A172 (cell line): ENCODE measurements around the gene PGAM5. TPM values are rescaled to one million over a fixed set of nuclear protein-coding genes. Genes with fewer than 3 reads are reported as not detected.

Experiments used
- DNase-seq: peaks from one replicate; pipeline ENCODE4 v3.0.0-alpha.2; 2015; ENCODE audit warnings: low spot score
- total RNA-seq: library from RNA; depleted of rRNA; stranded (reverse); fragments of >200 nt; shearing (Covaris generic); gene quantifications from 2 replicates; pipeline ENCODE4 v1.2.3, GENCODE V29; 2014

The PGAM5 gene
- total RNA-seq, 1 experiment from 2014 or later, result 59.8 TPM

DNA sequence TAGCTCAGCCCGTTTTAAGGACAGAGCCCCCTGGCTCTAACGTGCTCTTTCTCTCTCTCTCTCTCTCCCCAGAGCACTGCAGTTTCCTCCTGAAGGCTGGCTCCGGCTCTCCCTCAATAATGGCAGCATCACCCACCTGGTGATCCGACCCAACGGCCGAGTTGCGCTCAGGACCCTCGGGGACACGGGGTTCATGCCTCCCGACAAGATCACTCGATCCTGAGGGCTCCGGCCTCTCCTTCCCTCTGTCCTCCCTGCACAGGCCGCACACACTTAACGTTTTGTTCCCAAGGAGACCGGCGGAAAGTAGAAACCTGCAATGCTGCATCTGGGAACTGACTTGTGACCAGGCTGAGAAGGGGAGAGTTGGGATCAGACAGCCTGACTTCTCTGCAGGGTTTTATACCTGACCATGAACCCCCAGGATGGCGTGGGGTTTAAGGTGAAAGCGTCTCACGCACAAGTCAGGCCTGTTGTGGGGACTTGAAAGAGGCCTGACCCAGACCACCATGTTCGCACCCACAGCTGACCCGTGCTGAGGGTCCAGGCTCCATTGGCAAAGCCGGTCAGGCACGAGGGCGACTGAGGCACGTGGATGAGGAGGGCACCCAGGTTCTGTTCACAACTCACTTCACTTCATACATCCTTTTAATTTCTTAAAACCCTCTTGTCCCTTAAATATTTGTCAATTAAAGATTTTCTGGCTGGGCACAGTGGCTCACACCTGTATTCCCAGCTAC is 10.1 kb downstream of the PGAM5 start:
- DNase-seq, result no peak

DNA sequence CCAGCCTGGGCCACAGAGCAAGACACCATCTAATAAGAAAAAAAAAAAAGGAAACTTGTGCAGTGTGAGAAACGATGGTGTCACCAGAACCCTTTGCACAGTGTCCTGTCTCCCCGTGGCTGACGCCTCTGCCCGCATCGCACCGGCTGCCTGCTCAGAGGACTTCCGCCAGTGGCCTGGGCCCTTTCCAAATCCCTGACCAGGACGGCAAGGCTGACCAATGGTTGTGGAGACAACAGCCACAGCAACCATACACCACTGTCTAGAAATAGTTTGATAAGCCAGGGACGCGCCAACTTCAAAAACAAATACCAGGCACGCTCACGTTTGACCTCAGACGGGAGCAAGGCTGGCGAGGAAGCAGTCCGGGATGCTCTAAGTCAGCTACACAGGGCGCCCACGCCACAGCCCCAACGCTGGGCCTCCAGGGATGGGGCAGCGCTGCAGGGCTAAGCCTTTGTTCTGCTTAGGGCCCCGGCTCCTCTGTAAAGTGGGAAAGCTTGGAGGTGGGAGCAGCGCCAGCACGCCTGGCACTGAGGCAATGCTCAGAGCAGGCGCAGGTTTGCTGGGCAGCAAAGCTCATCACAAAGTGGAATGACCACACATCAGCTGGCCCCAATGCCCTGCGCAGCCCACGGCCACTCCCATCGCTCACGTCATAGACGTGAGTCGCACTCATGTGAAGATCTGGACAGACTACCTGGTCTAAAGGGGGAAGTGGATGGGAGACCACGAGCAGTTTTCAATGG is 12.5 kb downstream of the PGAM5 start:
- DNase-seq, result peak; percentile 84

DNA sequence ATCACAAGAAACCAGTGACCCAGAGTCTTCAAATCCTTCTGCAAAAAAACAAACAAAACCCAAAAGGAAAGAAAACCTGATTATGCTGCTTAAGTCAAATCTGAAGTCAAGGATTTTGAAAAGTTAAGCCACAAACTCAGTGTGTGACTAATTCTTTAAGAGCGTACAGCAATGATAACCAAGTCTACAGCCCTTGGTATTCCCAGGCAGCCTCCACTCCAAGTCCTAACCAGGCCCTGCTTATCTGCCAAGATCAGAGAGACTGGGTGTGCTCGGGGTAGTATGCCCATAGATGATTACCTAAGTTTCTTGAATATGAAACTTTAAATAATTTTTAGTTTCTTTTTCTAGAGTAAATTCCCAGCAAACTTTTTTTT is 13.1 kb downstream of the PGAM5 start:
- DNase-seq, result peak; percentile 83

DNA sequence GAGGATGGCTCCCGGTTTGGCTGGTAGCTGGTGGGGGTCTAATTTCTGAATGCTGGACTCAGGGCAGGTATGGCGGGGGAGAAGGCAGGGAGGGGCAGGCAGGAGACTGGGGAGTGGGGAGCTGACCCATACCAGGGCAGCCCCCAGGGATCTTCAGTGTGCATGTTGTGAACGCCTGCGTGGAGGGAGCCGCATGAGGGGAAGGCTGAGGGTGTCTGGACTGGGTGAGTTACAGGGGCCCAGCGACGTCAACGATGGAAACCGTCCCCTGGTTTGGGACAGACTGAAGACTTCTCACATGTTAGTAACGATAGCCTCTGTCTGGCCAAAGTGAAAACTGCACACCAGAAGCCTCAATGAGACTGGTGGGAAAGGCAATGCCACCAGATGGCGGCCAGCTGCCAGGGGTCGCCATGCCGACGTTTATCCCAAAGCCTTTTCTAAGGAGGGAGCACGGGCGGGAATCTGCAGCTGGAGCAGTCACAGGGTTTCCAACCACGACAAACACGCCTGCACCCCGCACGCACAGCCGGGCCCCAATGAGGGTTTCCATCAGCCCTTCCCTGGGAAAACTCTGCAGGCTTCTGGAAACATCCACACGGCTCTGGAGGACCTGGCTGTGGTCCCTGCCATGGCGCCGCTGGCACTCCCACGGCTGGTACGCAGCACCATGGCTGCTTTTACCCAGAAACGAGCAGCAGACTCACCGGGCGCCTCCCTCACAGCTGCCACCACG is 14.0 kb downstream of the PGAM5 start:
- DNase-seq, result no peak

DNA sequence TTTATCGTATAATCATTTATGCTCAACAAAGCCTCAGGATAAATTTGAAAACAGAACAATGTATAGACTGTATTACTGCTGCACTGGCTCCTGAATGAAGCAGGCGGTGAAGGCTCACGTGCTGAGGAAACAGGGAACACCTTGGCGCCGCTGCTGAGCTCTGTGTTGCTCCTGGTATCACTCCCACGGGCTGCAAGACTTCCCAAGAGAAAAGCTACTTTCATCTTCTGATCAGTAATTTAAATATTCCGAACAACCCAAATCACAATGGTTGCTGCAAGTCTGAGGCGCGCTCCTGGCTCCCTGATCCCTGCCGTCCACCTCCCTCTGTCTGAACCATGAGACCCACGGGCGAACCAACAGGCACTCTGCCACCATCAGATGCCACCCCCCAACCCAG is 15.7 kb downstream of the PGAM5 start:
- DNase-seq, result no peak

DNA sequence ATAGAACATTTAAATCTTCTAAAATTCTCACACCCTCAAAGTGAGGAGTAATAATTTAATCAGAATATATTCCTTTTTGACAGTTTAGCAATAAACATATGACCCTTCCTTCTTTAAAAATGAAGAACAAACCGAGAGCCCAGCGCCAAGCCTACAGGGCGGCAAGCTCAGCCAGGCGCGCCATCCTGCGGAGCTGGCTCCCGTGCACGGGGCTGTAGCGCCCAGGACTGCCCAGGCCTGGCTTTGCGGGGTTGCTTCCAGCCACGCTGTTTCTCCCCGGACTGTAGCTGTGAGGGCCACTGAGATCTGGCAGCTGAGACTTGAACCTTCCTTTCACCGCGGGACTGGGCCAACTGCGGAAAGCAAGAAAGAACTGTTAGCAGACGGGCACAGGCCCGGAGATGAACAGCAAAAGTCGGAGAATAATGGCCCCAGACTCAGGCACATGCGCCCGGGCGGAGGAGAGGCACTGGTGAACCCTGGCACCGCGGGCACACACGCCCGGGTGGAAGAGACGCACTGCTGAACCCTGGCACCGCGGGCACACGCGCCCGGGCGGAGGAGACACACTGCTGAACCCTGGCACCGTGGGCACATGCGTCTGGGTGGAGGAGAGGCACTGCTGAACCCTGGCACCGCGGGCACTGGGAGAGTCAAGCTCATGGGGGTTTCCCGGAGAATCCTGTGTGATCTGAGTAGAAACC is 16.6 kb downstream of the PGAM5 start:
- no peak for DNase-seq

DNA sequence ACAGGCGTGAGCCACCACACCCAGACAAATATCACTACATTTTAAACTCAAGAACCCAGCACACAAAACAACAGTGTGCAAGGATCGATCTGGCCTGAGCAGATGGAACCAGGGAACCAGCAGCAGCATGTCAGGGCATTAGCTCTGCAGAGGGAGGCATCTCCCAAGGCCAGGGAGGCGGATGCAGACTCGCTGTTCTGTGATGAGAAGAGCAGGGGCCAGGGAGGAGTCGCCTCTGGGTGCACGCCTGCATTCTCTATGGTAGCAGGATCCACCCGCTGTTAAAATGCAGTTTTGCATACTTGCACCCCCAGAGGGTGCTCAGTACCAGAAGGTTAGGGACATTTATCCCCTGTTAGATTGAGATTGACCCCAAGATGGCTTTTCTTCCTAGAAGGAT is 17.9 kb downstream of the PGAM5 start:
- DNase-seq, result no peak

DNA sequence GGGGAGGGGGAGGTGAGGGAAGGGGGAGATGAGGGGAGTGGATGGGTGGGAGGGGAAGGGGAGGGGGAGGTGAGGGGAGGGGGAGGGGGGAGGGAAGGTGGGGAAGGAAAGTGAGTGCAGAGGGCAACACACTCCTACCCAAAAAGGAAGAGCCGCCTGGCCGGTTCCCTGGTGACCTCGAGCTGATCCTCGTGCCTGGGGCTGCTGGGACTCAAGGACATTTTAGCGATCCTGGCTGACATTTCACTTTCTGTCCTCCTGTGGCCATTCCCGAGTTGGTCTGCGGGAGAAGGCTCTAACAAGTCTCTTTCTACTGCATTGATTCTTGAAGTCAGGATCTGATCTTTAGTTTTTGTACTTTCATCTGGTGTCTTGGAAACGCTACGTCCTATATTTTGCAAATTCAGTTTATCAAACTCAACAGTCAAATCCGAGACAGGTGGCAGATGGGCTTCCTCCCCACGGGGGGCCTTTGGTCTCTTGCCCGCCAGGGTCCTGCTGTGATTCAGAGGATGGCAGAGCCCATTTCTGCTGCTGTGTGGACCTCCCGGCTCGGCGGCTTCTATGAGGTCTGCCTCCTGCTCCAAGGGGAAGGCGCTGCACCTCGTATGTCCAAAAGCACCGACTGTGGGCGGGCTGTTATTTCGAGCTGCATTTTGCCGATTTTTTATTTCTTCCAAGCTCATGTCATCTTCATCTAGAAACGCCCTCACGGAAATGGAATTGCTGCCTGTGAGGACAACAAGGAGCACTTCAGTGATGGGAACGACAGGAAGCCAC is 19.1 kb downstream of the PGAM5 start:
- no peak for DNase-seq

DNA sequence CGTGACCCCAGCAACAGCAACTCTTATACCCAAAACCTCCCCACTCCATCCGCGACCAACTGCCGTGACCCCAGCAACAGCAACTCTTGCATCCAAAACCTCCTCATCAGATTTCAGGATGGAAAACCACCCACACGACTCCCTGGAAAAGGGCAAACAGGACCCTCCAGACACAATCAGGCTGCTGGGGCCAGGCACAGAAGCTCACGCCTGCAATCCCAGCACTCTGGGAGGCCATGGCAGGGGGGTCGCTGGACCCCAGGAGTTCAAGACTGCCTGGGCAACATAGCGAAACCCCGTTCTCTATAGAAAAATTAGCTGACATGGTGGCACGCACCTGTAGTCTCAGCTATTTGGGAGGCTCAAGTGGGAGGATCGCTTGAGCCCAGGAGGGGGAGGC is 19.7 kb downstream of the PGAM5 start:
- DNase-seq, result no peak

DNA sequence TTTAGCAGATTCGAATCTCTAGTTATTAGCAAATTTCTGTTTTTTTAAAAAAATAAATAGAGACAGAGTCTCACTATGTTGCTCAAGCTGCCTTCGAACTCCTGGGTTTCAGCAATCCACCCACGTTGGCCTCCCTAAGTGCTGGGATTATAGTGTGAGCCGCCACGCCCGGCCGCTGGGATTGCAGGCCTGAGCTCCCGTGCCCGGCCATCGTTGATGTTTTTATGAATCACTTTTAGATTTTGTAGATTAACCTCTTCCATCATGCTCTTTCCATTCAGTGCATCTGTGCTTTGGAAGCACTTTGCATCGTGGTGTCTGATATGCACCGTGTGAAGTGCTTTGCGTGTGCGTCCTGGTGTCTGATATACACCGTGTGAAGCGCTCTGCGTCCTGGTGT is 20.9 kb downstream of the PGAM5 start:
- DNase-seq, result no peak

DNA sequence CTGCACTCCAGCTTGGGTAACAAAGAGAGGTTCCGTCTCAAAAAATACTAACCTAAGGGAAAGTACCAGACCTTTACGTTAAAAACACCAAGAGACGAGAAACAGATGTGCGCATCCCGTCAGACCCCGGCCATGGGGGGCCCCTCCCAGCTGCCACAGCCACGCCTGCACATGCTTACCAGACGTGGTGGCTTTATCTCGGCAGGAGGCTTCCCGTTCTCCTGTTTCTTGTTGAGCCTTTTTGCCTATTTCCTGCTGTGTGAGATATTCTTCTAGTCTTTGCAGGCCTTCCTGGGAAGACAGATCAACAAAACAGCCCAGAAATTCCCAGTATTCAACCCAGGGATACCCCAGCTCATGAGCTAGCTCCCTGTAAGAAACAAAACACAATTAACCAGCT is 23.6 kb downstream of the PGAM5 start:
- DNase-seq, result no peak

DNA sequence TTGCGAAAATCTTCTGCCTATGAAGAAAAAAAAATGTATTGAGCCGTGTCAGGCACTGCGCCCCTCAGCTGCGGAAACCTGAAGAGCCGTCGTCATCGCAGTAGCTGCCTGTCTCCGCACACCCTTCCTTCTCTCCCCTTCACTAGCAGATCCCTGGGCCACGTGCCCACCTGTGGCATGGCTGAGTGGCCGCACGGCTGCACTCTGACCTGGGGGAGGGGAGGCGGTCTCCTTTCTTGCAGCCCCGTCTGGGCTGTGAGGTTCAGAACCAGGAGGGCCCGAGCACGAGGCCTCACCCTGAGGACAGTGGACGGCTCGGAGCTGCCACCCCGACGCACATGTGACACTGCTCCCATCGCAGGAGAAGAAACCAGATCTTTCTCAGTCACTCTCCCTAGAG is 24.9 kb downstream of the PGAM5 start:
- DNase-seq, result no peak

DNA sequence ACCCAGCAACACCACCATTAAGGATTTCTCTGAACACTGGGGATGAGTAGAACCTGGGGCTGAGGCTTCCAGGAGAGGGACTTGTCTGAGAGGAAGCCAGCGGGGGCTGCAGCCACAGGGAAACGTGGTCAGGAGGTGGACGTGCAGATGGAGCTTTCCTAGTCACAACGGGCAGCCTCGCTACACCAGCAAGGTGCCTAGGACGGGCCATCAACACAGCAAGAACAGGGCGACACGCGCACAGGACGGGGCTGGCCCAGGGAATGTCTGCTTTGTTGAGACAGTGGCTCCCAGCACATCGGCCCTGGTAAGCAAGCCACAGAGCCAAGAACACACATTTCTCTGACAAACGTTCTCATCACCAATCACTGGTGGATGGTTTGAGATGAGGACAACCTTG is 25.7 kb downstream of the PGAM5 start:
- no peak for DNase-seq

DNA sequence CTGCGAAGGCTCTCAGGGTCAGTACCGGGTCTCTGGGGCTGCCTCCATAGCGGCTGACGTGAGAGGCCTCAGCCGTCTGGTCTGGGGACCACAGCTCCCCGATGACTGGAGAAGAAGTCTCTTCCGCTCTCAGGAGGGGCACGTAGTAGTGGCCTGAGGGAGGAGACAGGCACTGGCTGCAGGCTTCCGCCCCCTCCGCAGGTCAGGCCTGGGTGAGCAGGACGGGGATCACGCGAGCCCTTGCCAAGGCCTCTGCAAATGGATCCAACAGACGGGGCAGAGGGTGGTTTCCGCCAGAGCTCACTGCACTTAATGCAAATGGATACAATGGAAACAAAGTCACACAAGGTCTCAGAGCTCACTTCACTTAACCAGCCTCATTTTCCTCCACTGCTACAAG is 26.3 kb downstream of the PGAM5 start:
- no peak for DNase-seq

DNA sequence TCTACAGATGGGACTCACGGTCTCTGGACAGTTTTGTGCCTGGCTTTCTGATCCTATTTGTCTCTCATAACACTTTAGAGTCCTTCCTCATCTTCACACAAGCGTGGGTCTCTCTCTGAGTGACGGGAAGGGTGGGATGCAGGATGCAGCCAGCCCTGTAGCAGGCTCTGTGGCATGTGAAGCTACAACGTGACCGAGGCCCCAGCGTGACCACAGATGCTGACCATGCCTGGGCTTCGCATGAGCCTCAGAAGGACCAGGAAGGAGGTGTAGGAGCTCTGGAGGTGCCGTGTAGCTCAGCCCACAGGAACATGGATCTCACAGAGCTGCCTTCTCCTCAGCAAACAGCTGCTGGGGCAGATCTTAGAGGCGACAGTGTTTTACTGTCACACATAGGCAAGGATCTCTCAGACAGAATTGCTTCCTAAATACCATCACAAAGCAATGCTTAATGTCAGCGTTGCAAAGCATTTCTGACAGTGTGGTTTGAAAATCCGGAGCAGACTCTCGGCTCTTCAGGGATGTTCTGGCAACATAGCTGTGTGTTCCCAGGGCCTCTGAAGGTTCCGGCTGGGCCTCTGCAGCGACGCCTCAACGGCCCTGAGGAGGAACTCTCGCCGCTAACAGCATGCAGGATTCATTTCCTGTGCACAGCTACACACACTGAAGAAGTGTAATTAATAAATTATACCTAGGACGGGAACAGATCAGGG is 29.1 kb downstream of the PGAM5 start:
- no peak for DNase-seq

DNA sequence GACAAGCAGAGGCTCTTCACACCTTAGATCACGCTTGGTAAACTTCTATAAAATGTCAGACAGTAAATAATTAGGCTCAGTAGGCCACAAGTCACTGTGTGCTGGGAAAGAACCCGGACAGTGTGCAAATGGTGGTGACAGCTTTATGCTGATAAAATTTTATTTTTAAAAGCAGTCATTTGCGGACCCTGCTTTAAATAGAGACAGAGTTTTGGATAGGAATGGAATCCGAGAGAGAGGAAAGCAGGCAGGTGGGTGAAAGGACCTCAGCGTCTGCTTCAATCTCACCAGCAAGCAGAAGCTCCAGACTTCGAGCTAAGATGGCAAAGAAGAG is 29.6 kb downstream of the PGAM5 start:
- DNase-seq, result no peak

DNA sequence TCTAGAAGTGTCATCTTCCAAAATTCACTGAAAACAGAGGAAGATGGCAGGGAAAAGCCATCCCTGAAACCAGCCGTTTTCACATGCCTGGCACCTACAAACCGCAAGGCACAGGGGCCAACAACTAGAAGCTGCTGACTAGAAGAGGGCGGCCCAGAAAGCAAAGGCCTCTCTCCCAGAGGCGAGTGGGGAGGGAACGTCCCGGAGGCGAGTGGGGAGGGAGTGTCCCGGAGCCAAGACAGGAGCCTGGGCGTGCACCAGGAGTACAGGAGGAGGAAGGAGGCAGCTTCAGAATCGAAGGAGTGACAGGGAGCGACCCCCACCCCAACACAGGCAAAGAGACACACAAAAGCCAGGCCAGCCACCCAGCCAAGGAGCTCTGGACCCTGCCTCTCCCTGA is 30.0 kb downstream of the PGAM5 start:
- no peak for DNase-seq

DNA sequence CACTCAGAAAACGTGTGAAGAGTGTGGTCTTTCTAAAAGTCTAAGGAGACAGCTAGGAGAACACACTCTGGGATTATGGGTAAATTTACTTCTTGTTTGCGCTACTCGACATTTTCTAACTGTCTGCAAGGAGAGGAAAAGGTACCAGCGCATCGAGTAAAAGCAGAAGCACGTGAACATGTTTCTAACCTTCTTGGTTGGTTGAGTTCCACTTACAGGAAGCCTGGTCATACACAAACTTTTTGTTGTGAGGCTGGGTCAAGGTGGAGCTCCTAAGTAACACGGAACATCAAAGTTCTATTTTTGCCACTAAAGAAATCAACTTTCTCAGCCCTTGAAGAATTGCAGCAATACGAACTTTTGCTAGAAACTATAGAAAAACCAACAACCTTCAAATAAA is 31.0 kb downstream of the PGAM5 start:
- DNase-seq, result no peak

DNA sequence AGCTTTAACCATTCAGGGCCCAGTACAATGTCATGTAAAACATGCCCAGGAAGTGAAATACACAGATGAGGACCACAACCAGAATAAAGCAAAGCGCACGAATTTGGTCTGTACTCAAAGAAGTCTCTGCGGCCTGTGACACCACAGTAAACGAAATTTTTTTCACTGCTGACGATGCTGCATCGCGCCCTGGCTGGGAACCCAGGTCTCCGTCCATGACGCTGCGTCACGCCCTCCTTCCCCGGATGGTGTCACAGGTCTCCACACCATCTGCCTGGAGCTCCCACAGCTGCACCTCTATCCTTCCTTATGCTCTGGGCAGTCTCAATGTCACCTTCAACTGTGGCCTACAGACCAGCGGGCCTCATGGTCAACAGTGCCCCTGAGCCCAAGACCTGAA is 33.2 kb downstream of the PGAM5 start:
- no peak for DNase-seq

DNA sequence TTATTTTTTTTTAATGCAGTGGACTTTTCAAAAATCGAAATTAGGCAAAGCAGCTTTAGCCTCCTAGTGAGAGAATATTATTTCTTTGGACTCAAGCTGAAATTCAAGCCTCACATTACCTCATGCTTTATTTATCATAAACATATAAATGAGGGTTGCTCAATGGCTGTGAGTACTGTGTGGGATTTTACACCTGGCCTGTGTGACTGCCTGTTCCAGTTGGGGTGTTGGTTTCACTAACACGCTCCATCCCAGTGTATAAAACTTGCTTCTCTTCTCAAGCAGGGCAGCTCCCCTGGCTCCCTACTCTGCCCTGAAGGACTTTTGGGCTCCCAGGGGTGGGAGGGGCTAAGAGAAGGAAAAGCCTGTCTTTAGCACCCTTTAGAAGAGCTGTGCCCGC is 36.0 kb downstream of the PGAM5 start:
- no peak for DNase-seq

DNA sequence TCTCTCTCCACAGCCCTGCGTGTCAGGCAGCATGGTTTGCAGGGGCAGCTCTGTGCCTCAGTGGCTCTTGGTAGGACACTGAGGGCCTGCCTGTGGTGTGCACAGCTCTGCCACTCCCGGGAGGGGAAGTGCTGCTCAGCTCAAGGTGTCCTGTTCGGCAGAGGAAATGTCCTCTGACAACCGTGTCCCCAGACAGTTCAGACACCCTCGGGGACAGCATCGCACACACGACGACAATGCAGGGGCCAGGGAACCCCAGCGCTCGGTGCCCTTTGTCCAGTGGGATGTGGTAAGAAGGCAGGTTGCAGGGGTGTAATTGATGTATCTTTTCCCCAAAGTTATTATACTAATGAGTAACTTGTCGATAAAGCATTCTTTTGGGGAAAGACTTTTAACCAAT is 36.8 kb downstream of the PGAM5 start:
- no peak for DNase-seq
